Choroid plexus epithelial cell (primary cell): ENCODE results near the gene ABI2.
"Not testable (repeated sequence)": the region's sequence is repeated elsewhere in the genome, so short reads cannot be mapped to it uniquely, and the experiment has no call there.

ENCODE experiments used
- DNase-seq: peaks from one replicate; pipeline ENCODE4 v3.0.0-alpha.2; 2010; ENCODE audit warnings: low read depth
- H3K4me3 ChIP-seq: 2 replicates; pipeline ENCODE4 v1.5.1; 2011; ENCODE audit warnings: low read depth, mild to moderate bottlenecking, control low read depth, low read length, moderate library complexity
- CTCF ChIP-seq: conservative IDR thresholded peaks from 2 replicates; pipeline ENCODE4 v1.5.1; 2011; ENCODE audit warnings: low read depth, mild to moderate bottlenecking, control low read depth, inconsistent platforms, low read length, moderate library complexity

The ABI2 gene

DNA sequence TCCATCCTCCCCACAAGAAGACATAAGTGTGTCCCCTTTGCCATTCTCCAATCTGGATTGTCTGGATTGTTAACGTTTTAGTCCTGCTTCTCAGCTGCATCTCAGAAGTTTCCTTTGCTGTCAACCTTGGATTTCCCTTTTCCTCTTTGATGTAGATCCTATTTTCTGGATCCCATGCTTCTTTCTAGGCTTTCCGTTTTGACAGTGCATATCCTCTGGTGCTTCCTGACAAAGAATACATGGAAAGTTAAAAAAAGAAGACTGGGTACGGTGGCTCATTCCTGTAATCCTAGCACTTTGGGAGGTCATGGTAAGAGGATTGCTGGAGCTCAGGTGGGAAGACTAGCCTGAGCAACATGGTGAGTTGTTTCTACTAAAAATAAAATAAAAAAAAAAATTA lies 26.8 kb downstream of the ABI2 start:
- H3K4me3 ChIP-seq = no peak overlapping the region
- no peak for DNase-seq
- TF ChIP-seq CTCF = no peak

- H3K4me3 ChIP-seq = no peak overlapping the region
- no peak for TF ChIP-seq CTCF
- DNase-seq = no peak
Observed at GRCh38 chr2:203359450-203359849, 31.3 kb downstream of the ABI2 start.

- DNase-seq = no peak
- no peak for TF ChIP-seq CTCF
- no peak overlapping the region for H3K4me3 ChIP-seq
Observed at GRCh38 chr2:203360833-203361430, 32.7 kb downstream of the ABI2 start.

- no peak overlapping the region for H3K4me3 ChIP-seq
- TF ChIP-seq CTCF = no peak
- DNase-seq = no peak
Observed at GRCh38 chr2:203361495-203361894, 33.3 kb downstream of the ABI2 start.

- DNase-seq = peak; percentile 37
- no peak overlapping the region for H3K4me3 ChIP-seq
Observed at GRCh38 chr2:203361922-203362321, 33.7 kb downstream of the ABI2 start.

DNA sequence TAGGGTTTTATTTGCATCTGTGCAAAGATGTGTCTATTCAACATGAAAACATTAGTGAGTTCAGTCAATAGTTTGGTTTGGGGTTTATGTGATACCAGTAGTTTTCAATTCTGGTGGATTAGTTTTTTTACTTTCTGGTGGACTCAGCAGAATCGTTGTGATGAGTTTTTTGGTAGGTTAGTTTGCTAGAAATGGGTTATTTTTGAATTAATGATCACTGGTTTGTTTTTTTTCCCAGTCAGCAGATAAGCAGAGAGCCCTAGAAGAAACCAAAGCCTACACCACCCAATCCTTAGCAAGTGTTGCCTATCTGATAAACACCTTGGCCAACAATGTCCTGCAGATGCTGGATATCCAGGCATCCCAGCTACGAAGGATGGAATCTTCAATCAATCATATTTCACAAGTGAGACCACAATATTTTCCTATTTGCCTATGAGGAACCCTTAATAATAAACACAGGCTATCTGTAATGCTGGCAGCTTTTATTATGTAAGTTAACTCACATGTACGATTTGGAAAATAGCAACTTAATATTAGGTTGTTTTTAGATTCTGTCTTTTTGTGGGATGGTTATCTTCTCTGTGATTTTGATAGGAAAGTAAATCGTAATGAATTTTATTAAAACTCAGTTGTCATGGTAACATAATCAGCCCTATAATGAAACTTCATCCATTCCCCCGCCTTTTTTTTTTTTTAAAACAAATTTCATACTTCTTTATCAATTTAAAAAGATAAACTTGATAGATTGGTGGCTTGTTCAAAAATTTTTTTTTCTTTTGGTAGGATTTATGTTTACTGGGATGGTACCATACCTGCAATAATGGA lies 38.7 kb downstream of the ABI2 start:
- H3K4me3 ChIP-seq = no peak overlapping the region
- TF ChIP-seq CTCF = no peak
- DNase-seq = no peak

More at GRCh38 chr2:203361922-203362321, 33.7 kb downstream of the ABI2 start:
- no peak for TF ChIP-seq CTCF

DNA sequence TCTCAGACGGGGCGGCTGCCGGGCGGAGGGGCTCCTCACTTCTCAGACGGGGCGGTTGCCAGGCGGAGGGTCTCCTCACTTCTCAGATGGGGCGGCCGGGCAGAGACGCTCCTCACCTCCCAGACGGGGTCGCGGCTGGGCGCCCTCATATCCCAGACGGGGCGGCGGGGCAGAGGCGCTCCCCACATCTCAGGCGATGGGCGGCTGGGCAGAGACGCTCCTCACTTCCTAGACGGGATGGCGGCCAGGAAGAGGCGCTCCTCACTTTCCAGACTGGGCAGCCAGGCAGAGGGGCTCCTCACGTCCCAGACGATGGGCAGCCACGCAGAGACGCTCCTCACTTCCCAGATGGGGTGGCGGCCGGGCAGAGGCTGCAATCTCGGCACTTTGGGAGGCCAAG lies 44.5 kb downstream of the ABI2 start:
- not testable (repeated sequence) for DNase-seq, H3K4me3 ChIP-seq
